GM23338 (cell line): Measurements from ENCODE around the gene DYNC2LI1. TPM values are rescaled to one million over a fixed set of nuclear protein-coding genes. Genes with fewer than 3 reads are reported as not detected.

Experiments
- ATAC-seq: fragments of 200-7000 bp; cut with Tn5 transposase; 3 replicates; pipeline ENCODE4 v1.9.1; 2020
- DNase-seq: peaks from one replicate; pipeline ENCODE4 v3.0.0-alpha.2; 2015; ENCODE audit warnings: low spot score
- H2AFZ ChIP-seq: fragments of 200-600 bp; sonication (generic); 2 replicates; pipeline ENCODE4 v1.8.0; 2016; ENCODE audit warnings: antibody characterized with exemption, mild to moderate bottlenecking, moderate library complexity
- H3F3A ChIP-seq: fragments of 200-600 bp; sonication (generic); replicated peaks from 2 replicates; pipeline ENCODE4 v1.8.0; 2017; ENCODE audit warnings: antibody characterized with exemption, mixed run types, low read depth
- H3K27ac ChIP-seq: fragments of 200-600 bp; sonication (generic); 2 replicates; pipeline ENCODE4 v1.6.1; 2016; ENCODE audit warnings: low read depth
- H3K27me3 ChIP-seq: fragments of 200-600 bp; sonication (generic); 2 replicates; pipeline ENCODE4 v1.8.0; 2016; ENCODE audit warnings: mild to moderate bottlenecking, mixed run types, moderate library complexity; ENCODE audit not compliant: insufficient read depth
- H3K36me3 ChIP-seq: fragments of 200-600 bp; sonication (generic); 2 replicates; pipeline ENCODE4 v1.8.0; 2016; ENCODE audit warnings: mild to moderate bottlenecking; ENCODE audit not compliant: insufficient read depth
- H3K4me1 ChIP-seq: fragments of 200-600 bp; sonication (generic); 2 replicates; pipeline ENCODE4 v1.8.0; 2016; ENCODE audit warnings: mild to moderate bottlenecking, moderate library complexity; ENCODE audit not compliant: insufficient read depth
- H3K4me2 ChIP-seq: fragments of 200-600 bp; sonication (generic); 2 replicates; pipeline ENCODE4 v1.7.1; 2017; ENCODE audit warnings: mixed run types
- H3K4me3 ChIP-seq: fragments of 200-600 bp; sonication (generic); 2 replicates; pipeline ENCODE4 v1.6.1; 2016; ENCODE audit warnings: mixed run types
- H3K79me2 ChIP-seq: fragments of 200-600 bp; sonication (generic); replicated peaks from 2 replicates; pipeline ENCODE4 v1.8.0; 2017; ENCODE audit warnings: mild to moderate bottlenecking; ENCODE audit not compliant: insufficient read depth
- H3K9me2 ChIP-seq: fragments of 200-600 bp; sonication (generic); 2 replicates; pipeline ENCODE4 v1.8.0; 2017; ENCODE audit not compliant: insufficient read depth
- H4K20me1 ChIP-seq: fragments of 200-600 bp; sonication (generic); replicated peaks from 2 replicates; pipeline ENCODE4 v1.8.0; 2017; ENCODE audit warnings: mild to moderate bottlenecking; ENCODE audit not compliant: insufficient read depth
- H3K27ac Mint-ChIP-seq: 2 replicates; pipeline ENCODE4 v1.8.0; 2020; ENCODE audit warnings: inconsistent platforms, mild to moderate bottlenecking, moderate library complexity, mixed read lengths
- H3K27me3 Mint-ChIP-seq: 3 replicates; pipeline ENCODE4 v1.8.0; 2022; ENCODE audit warnings: low read depth, mild to moderate bottlenecking, moderate library complexity, mixed read lengths, inconsistent platforms; ENCODE audit not compliant: insufficient read depth, poor library complexity
- H3K36me3 Mint-ChIP-seq: 3 replicates; pipeline ENCODE4 v1.8.0; 2021; ENCODE audit warnings: low read depth, mild to moderate bottlenecking, inconsistent platforms, moderate library complexity, mixed read lengths
- H3K4me1 Mint-ChIP-seq: 3 replicates; pipeline ENCODE4 v1.8.0; 2020; ENCODE audit warnings: mild to moderate bottlenecking, inconsistent platforms, mixed read lengths
- H3K4me3 Mint-ChIP-seq: 3 replicates; pipeline ENCODE4 v1.8.0; 2021; ENCODE audit warnings: moderate library complexity, mild to moderate bottlenecking, inconsistent platforms, mixed read lengths
- H3K9me3 Mint-ChIP-seq: 3 replicates; pipeline ENCODE4 v1.8.0; 2020; ENCODE audit warnings: moderate library complexity, mild to moderate bottlenecking, inconsistent platforms, mixed read lengths
- CREB1 ChIP-seq: fragments of 250-450 bp; sonication (Bioruptor Pico); IDR thresholded peaks from 2 replicates; pipeline ENCODE4 v1.5.0; 2020; ENCODE audit warnings: low read depth, mild to moderate bottlenecking, moderate library complexity
- EZH2 ChIP-seq: fragments of 200-600 bp; sonication (generic); IDR thresholded peaks from one replicate; pipeline ENCODE4 v1.8.0; 2017; ENCODE audit warnings: antibody characterized with exemption, mild to moderate bottlenecking, low read depth; ENCODE audit not compliant: unreplicated experiment
- EZH2phosphoT487 ChIP-seq: fragments of 200-600 bp; sonication (generic); IDR thresholded peaks from one replicate; pipeline ENCODE4 v1.8.1; 2018; ENCODE audit warnings: antibody characterized with exemption; ENCODE audit not compliant: unreplicated experiment
- POLR2AphosphoS5 ChIP-seq: IDR thresholded peaks from 2 replicates; pipeline ENCODE4 v1.6.1; 2016; ENCODE audit warnings: antibody characterized with exemption, low read depth
- REST ChIP-seq: IDR thresholded peaks from one replicate; pipeline ENCODE4 v1.6.1; 2018; ENCODE audit warnings: antibody characterized with exemption; ENCODE audit not compliant: unreplicated experiment
- STAT1 ChIP-seq: IDR thresholded peaks from one replicate; pipeline ENCODE4 v1.6.1; 2016; ENCODE audit warnings: antibody characterized with exemption; ENCODE audit not compliant: unreplicated experiment
- ZNF331 ChIP-seq: fragments of 250-450 bp; sonication (Bioruptor Pico); IDR thresholded peaks from 2 replicates; pipeline ENCODE4 v1.5.0; 2020; ENCODE audit warnings: low read depth, mild to moderate bottlenecking, moderate library complexity
- polyA plus RNA-seq: library from polyadenylated mRNA; unstranded; fragments of >200 nt; fragmentation: Nextera tagmentation; extraction: Ambion mirVana; gene quantifications from 2 replicates; pipeline ENCODE4 v1.2.1, GENCODE V29; 2016
- total RNA-seq: library from RNA; depleted of rRNA; stranded (reverse); fragments of >200 nt; shearing (Covaris generic); gene quantifications from 2 replicates; pipeline ENCODE4 v1.2.3, GENCODE V29; 2014
- TF ChIP-seq, protein P1 (sequence below): IDR thresholded peaks from 2 replicates; pipeline ENCODE4 v1.6.1; 2016; ENCODE audit warnings: antibody characterized with exemption
- TF ChIP-seq, protein P2 (sequence below): fragments of 250-450 bp; sonication (Bioruptor Pico); IDR thresholded peaks from 2 replicates; pipeline ENCODE4 v1.5.0; 2020; ENCODE audit warnings: mild to moderate bottlenecking, moderate library complexity

DYNC2LI1 gene
- total and polyA plus RNA-seq, 2 experiments from 2014 or later = 8.4 to 11.5 TPM

DNA sequence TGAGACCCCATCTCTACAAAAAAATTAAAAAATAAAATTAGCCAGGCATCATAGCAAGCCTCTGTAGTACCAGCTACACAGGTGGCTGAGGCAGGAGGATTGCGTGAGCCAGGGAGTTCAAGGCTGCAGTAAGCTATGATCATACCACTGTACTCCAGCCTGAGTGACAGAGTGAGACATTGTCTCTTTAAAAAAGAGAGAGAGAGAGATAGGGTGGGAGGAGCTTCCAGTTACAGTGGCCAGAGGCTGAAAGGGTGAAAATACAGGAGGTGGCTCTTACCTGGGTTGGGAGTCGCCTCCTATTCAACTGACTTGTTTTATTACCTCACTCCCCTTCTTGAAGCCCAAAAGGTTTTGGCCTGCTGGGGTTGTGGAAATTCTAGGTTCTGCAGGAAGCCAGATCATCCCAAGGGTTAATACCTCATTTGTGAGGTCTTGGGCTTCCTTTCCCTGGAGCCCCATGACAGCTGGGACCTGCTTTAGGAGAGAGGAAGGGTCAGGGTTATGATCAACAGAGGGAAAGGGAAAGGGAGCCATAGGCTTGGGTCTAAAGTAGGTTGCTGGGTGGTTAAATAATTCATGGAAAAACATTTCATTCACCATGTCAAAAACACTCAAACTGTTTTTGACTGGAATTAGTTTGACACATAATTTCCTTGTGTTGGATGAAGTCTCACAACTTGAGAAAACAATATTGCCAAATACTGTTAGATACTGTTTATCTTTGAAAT lies 17.4 kb downstream of the DYNC2LI1 start:
- no peak overlapping the region for H2AFZ ChIP-seq

DNA sequence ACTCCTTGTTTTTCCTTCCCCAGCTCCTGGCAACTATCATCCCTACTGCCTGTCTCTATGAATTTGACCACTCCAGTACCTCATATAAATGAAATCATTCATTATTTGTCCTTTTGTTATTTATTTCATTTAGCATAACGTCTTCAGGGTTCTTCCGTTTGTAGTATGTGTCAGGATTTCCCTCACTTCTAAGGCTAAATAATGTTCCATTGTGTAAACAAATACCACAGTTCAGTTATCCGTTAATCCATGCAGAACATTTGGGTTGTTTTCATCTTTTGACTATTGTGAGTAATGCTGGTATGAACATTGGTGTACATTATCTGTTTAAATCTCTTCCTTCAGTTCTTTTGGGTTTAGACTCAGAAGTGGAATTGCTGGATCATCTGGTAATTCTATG lies 18.8 kb downstream of the DYNC2LI1 start:
- Histone ChIP-seq H4K20me1 (no peaks in the 10 kb centered on the region), H3K27ac (no peak overlapping the region), H3K9me2 (no peaks in the 10 kb centered on the region), H3K4me3 (no peak overlapping the region), H3K4me2 (no peak overlapping the region), H3K4me1 (no peaks in the 10 kb centered on the region), H3K27me3 (no peaks in the 10 kb centered on the region), H3F3A (no peaks in the 10 kb centered on the region), H3K79me2 (no peaks in the 10 kb centered on the region), H3K36me3 (no peaks in the 10 kb centered on the region), H2AFZ (no peak overlapping the region)
- Mint-ChIP-seq H3K27me3 (no peaks in the 10 kb centered on the region), H3K9me3 (no peaks in the 10 kb centered on the region), H3K36me3 (no peaks in the 10 kb centered on the region), H3K27ac (no peak overlapping the region), H3K4me3 (no peak overlapping the region), H3K4me1 (no peaks in the 10 kb centered on the region)
- no peak for DNase-seq
- ATAC-seq = no peak
- TF ChIP-seq, protein P1, sequence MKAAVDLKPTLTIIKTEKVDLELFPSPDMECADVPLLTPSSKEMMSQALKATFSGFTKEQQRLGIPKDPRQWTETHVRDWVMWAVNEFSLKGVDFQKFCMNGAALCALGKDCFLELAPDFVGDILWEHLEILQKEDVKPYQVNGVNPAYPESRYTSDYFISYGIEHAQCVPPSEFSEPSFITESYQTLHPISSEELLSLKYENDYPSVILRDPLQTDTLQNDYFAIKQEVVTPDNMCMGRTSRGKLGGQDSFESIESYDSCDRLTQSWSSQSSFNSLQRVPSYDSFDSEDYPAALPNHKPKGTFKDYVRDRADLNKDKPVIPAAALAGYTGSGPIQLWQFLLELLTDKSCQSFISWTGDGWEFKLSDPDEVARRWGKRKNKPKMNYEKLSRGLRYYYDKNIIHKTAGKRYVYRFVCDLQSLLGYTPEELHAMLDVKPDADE = no peak
- TF ChIP-seq EZH2 (no peak), CREB1 (CRISPR knock-in tag) (no peak), STAT1 (no peak), REST (no peak), ZNF331 (CRISPR knock-in tag) (no peak)
- TF ChIP-seq, protein P2, sequence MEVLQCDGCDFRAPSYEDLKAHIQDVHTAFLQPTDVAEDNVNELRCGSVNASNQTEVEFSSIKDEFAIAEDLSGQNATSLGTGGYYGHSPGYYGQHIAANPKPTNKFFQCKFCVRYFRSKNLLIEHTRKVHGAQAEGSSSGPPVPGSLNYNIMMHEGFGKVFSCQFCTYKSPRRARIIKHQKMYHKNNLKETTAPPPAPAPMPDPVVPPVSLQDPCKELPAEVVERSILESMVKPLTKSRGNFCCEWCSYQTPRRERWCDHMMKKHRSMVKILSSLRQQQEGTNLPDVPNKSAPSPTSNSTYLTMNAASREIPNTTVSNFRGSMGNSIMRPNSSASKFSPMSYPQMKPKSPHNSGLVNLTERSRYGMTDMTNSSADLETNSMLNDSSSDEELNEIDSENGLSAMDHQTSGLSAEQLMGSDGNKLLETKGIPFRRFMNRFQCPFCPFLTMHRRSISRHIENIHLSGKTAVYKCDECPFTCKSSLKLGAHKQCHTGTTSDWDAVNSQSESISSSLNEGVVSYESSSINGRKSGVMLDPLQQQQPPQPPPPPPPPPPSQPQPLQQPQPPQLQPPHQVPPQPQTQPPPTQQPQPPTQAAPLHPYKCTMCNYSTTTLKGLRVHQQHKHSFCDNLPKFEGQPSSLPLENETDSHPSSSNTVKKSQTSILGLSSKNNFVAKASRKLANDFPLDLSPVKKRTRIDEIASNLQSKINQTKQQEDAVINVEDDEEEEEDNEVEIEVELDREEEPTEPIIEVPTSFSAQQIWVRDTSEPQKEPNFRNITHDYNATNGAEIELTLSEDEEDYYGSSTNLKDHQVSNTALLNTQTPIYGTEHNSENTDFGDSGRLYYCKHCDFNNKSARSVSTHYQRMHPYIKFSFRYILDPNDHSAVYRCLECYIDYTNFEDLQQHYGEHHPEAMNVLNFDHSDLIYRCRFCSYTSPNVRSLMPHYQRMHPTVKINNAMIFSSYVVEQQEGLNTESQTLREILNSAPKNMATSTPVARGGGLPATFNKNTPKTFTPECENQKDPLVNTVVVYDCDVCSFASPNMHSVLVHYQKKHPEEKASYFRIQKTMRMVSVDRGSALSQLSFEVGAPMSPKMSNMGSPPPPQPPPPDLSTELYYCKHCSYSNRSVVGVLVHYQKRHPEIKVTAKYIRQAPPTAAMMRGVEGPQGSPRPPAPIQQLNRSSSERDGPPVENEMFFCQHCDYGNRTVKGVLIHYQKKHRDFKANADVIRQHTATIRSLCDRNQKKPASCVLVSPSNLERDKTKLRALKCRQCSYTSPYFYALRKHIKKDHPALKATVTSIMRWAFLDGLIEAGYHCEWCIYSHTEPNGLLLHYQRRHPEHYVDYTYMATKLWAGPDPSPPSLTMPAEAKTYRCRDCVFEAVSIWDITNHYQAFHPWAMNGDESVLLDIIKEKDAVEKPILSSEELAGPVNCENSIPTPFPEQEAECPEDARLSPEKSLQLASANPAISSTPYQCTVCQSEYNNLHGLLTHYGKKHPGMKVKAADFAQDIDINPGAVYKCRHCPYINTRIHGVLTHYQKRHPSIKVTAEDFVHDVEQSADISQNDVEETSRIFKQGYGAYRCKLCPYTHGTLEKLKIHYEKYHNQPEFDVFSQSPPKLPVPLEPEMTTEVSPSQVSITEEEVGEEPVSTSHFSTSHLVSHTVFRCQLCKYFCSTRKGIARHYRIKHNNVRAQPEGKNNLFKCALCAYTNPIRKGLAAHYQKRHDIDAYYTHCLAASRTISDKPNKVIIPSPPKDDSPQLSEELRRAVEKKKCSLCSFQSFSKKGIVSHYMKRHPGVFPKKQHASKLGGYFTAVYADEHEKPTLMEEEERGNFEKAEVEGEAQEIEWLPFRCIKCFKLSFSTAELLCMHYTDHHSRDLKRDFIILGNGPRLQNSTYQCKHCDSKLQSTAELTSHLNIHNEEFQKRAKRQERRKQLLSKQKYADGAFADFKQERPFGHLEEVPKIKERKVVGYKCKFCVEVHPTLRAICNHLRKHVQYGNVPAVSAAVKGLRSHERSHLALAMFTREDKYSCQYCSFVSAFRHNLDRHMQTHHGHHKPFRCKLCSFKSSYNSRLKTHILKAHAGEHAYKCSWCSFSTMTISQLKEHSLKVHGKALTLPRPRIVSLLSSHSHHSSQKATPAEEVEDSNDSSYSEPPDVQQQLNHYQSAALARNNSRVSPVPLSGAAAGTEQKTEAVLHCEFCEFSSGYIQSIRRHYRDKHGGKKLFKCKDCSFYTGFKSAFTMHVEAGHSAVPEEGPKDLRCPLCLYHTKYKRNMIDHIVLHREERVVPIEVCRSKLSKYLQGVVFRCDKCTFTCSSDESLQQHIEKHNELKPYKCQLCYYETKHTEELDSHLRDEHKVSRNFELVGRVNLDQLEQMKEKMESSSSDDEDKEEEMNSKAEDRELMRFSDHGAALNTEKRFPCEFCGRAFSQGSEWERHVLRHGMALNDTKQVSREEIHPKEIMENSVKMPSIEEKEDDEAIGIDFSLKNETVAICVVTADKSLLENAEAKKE (CRISPR knock-in tag) = no peak

More for the DNA sequence above, 17.4 kb downstream of the DYNC2LI1 start:
- Histone ChIP-seq H3K4me1 (no peaks in the 10 kb centered on the region), H4K20me1 (no peaks in the 10 kb centered on the region), H3K36me3 (no peaks in the 10 kb centered on the region), H3K4me2 (no peak overlapping the region), H3F3A (no peaks in the 10 kb centered on the region), H3K79me2 (no peaks in the 10 kb centered on the region), H3K27me3 (no peaks in the 10 kb centered on the region), H3K4me3 (no peak overlapping the region), H3K27ac (no peak overlapping the region), H3K9me2 (no peaks in the 10 kb centered on the region)
- no peak overlapping the region for H3K4me3 Mint-ChIP-seq
- H3K4me1 Mint-ChIP-seq = no peaks in the 10 kb centered on the region
- no peak for ATAC-seq
- H3K27ac Mint-ChIP-seq = no peak overlapping the region
- no peak for DNase-seq
- no peaks in the 10 kb centered on the region for H3K9me3 Mint-ChIP-seq
- H3K27me3 Mint-ChIP-seq = no peaks in the 10 kb centered on the region
- TF ChIP-seq EZH2phosphoT487 (no peak), STAT1 (no peak), POLR2AphosphoS5 (no peak), EZH2 (no peak)
- H3K36me3 Mint-ChIP-seq = no peaks in the 10 kb centered on the region
